Astrocyte (in vitro differentiated cells and primary cell): ENCODE data around the gene C20orf204.
"Not testable (repeated sequence)": the region's sequence is repeated elsewhere in the genome, so short reads cannot be mapped to it uniquely, and the experiment has no call there.

Source experiments
- CTCF ChIP-seq: IDR thresholded peaks from 2 replicates; pipeline ENCODE4 v1.5.1; 2011; ENCODE audit warnings: low read depth, mild to moderate bottlenecking, inconsistent platforms, low read length, moderate library complexity; ENCODE audit not compliant: insufficient read depth
- EZH2 ChIP-seq: IDR thresholded peaks from 2 replicates; pipeline ENCODE4 v1.6.1; 2012; ENCODE audit warnings: mild to moderate bottlenecking, low read length, inconsistent platforms; ENCODE audit not compliant: insufficient read depth

GRCh38 chr20:64087226-64087825 lies 51.3 kb downstream of the C20orf204 start:
- TF ChIP-seq CTCF, EZH2: not testable (repeated sequence)
